ENCODE data around the gene GTF2A1L.

The GTF2A1L gene

GRCh38 chr2:48722391-48722790, 104.7 kb downstream of the GTF2A1L start:
- DNase-seq (ENCODE audit: low spot score): no peak
- TF ChIP-seq, protein P1, sequence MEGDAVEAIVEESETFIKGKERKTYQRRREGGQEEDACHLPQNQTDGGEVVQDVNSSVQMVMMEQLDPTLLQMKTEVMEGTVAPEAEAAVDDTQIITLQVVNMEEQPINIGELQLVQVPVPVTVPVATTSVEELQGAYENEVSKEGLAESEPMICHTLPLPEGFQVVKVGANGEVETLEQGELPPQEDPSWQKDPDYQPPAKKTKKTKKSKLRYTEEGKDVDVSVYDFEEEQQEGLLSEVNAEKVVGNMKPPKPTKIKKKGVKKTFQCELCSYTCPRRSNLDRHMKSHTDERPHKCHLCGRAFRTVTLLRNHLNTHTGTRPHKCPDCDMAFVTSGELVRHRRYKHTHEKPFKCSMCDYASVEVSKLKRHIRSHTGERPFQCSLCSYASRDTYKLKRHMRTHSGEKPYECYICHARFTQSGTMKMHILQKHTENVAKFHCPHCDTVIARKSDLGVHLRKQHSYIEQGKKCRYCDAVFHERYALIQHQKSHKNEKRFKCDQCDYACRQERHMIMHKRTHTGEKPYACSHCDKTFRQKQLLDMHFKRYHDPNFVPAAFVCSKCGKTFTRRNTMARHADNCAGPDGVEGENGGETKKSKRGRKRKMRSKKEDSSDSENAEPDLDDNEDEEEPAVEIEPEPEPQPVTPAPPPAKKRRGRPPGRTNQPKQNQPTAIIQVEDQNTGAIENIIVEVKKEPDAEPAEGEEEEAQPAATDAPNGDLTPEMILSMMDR (IDR thresholded peaks at IDR 0.05; ENCODE audit: extremely low read depth, missing control alignments): no peak

- no peak for DNase-seq (ENCODE audit: low spot score)
- TF ChIP-seq, protein P1 (IDR thresholded peaks at IDR 0.05; ENCODE audit: extremely low read depth, missing control alignments): no peak
These were observed 105.5 kb downstream of the GTF2A1L start for GRCh38 chr2:48723129-48723528.

DNA sequence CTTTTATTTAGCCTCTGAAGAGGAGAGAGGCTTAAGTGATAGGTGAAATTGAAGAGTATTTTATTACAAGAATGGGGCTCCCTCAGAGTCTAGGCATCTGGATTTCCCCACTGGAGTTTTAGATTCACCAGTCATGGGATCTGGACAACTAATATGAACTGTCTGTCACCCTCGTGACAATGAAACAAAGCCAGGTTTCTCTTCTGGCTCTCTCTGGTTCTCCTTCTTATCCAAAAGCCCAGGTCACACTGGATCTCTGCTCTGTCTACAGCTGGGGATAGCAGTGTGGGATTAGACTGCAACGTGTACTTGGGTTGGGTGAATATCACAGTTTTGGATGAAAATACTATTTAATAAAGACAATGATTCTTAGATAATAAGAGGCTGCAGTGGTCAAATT, 106.6 kb downstream of the GTF2A1L start:
- TF ChIP-seq, protein P1 (IDR thresholded peaks at IDR 0.05; ENCODE audit: extremely low read depth, missing control alignments): no peak

DNA sequence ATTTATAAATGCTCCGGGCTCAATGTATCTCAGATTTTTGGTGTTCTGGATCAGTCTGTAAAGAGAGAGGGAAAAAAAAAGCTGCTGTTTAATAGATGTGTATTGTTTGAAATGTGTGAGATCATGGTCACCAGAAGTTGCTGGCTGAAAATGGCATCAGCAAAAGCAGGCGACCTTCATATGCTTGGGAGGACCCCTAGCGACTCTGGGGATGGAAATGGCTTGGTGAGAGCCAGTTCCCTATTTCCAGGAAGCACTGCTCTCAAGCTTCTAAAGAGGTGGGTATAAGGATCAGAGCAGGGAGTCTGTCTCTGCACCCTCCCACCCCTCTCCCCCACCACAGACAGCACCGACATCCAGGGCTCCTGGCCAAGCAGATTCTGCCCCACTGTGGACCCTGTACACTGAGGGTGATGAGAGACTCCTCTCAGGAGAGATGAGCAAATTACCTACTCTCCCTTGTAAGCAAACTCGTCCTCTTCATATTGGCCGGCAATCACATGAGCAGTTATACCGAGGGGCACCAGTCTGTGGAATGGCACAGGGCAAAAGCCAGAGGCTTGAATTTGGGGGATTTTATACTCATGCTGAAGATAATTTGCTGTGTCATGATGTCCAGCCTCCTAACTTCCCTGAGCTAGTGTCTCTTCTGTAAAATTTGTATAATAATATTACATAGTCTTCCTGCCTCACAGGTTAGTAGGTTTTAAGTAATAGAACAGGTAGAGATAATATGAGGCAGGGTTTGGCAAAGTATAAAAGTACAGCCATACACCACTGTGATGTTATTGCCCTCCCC, 108.2 kb downstream of the GTF2A1L start:
- no peak for DNase-seq (ENCODE audit: low spot score)
- TF ChIP-seq, protein P1 (IDR thresholded peaks at IDR 0.05; ENCODE audit: extremely low read depth, missing control alignments): no peak

More for the DNA sequence above, 106.6 kb downstream of the GTF2A1L start:
- no peak for DNase-seq (ENCODE audit: low spot score)

DNA sequence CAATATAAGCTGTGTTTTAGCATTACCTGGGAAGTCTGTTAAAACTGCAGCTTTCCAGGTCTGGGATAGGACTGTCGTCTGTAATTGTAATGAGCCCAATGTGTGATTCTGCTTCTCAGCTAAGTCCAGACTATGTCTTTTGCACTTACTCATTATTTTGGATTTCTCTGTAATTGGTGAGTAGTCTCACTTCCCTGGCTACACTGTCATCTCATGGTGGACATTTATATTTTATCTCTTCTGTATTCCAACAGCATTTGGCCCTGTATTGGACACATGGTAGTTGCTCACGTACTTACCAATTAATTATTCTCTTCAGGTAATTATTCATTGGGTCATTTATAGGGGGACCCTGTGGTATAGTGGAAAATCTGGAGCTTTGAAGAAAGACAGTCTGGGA, 109.9 kb downstream of the GTF2A1L start:
- no peak for DNase-seq (ENCODE audit: low spot score)

GRCh38 chr2:48728295-48728694, 110.6 kb downstream of the GTF2A1L start:
- TF ChIP-seq, protein P1 (IDR thresholded peaks at IDR 0.05; ENCODE audit: extremely low read depth, missing control alignments): no peak
- DNase-seq (ENCODE audit: low spot score): no peak

More for the DNA sequence above, 109.9 kb downstream of the GTF2A1L start:
- TF ChIP-seq, protein P1 (IDR thresholded peaks at IDR 0.05; ENCODE audit: extremely low read depth, missing control alignments): no peak

GRCh38 chr2:48728840-48729239, 111.2 kb downstream of the GTF2A1L start:
- DNase-seq (ENCODE audit: low spot score): no peak
- TF ChIP-seq, protein P1 (IDR thresholded peaks at IDR 0.05; ENCODE audit: extremely low read depth, missing control alignments): no peak
